Nephron progenitor cell (in vitro differentiated cells): Measurements from ENCODE around the gene KCNIP3.
A peak's percentile ranks its signal among the peaks of the same experiment; 100 is the strongest.

ENCODE experiments used
- DNase-seq: peaks from one replicate; pipeline ENCODE4 v3.0.0; 2021
- H3K27ac Mint-ChIP-seq: 2 replicates; pipeline ENCODE4 v1.8.0; 2021; ENCODE audit warnings: mild to moderate bottlenecking, moderate library complexity, mixed read lengths
- H3K27me3 Mint-ChIP-seq: 2 replicates; pipeline ENCODE4 v1.8.0; 2021; ENCODE audit warnings: mild to moderate bottlenecking, low read depth, mixed read lengths; ENCODE audit not compliant: poor library complexity
- H3K36me3 Mint-ChIP-seq: 2 replicates; pipeline ENCODE4 v1.8.0; 2021; ENCODE audit warnings: low read depth, mixed read lengths
- H3K4me1 Mint-ChIP-seq: 2 replicates; pipeline ENCODE4 v1.8.0; 2021; ENCODE audit warnings: mixed read lengths
- H3K4me3 Mint-ChIP-seq: 2 replicates; pipeline ENCODE4 v1.8.0; 2021; ENCODE audit warnings: mild to moderate bottlenecking, moderate library complexity, mixed read lengths
- H3K9me3 Mint-ChIP-seq: 2 replicates; pipeline ENCODE4 v1.8.0; 2021; ENCODE audit warnings: mild to moderate bottlenecking, moderate library complexity, mixed read lengths
- CTCF ChIP-seq: fragments of 200-600 bp; sonication (generic); IDR thresholded peaks from 2 replicates; pipeline ENCODE4 v1.5.0; 2021; ENCODE audit warnings: antibody characterized with exemption

KCNIP3 gene

DNA sequence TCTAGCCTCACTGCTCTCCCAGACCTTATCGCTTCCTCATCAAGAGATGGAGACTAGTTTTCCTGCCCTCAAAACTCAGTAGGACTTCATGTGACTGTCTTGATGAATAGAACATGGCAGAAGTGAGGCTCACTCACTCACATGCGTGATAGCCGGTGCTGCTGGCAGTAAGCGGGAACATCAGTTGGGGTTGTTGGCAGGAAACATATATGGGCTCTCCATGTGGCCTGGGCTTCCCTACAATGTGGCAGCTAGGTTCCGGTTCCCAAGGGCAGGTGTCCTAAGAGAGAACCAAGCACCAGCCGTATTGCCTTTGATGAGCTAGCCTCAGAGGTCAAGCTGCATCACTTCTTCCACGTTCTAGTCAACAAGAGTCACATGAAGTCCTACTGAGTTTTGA, 90.2 kb downstream of the KCNIP3 start:
- Mint-ChIP-seq H3K4me3 (no peak overlapping the region), H3K4me1 (no peaks in the 10 kb centered on the region), H3K36me3 (no peaks in the 10 kb centered on the region), H3K9me3 (peaks cover 4% of the 10 kb centered on the region), H3K27ac (no peak overlapping the region), H3K27me3 (peaks cover 14% of the 10 kb centered on the region)
- TF ChIP-seq CTCF = no peak
- no peak for DNase-seq

DNA sequence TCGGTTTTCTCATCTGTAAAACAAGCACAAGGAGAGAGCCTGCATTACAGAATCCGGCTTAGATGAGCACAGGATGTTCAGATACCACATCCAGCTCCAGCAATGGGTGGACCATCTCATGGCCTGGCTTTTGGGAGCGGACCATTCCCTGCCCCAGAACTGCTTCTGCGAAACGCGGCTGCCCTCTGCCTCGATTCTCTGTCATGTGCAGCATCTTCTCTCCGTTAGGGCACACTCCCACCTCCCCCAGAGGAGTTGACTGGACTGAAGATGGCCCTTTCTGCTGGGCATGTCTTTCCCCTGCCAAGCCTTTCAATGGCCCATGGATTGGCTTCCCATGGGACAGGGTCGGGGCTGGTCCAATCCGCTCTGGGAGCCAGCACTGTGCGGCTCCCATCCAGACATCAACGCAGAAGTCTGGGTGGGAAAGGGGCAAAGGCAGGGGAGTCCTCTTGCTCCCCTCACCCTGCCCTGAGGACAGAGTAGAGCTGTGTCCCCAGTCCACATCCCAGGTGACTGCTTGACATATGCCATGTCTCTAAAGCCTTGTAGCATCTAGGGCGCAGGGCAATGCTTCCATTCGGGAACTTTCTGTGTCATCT, 91.0 kb downstream of the KCNIP3 start:
- DNase-seq = no peak
- no peaks in the 10 kb centered on the region for H3K4me1 Mint-ChIP-seq
- H3K9me3 Mint-ChIP-seq = peaks cover 4% of the 10 kb centered on the region
- H3K27me3 Mint-ChIP-seq = peaks cover 14% of the 10 kb centered on the region
- no peak overlapping the region for H3K27ac Mint-ChIP-seq
- TF ChIP-seq CTCF = no peak
- H3K4me3 Mint-ChIP-seq = no peak overlapping the region
- H3K36me3 Mint-ChIP-seq = no peaks in the 10 kb centered on the region

GRCh38 chr2:95388856-95389244, 91.7 kb downstream of the KCNIP3 start:
- DNase-seq = no peak
- Mint-ChIP-seq H3K36me3 (no peaks in the 10 kb centered on the region), H3K27ac (no peak overlapping the region), H3K4me1 (no peaks in the 10 kb centered on the region), H3K9me3 (peaks cover 4% of the 10 kb centered on the region), H3K4me3 (no peak overlapping the region), H3K27me3 (peaks cover 14% of the 10 kb centered on the region)
- no peak for TF ChIP-seq CTCF

DNA sequence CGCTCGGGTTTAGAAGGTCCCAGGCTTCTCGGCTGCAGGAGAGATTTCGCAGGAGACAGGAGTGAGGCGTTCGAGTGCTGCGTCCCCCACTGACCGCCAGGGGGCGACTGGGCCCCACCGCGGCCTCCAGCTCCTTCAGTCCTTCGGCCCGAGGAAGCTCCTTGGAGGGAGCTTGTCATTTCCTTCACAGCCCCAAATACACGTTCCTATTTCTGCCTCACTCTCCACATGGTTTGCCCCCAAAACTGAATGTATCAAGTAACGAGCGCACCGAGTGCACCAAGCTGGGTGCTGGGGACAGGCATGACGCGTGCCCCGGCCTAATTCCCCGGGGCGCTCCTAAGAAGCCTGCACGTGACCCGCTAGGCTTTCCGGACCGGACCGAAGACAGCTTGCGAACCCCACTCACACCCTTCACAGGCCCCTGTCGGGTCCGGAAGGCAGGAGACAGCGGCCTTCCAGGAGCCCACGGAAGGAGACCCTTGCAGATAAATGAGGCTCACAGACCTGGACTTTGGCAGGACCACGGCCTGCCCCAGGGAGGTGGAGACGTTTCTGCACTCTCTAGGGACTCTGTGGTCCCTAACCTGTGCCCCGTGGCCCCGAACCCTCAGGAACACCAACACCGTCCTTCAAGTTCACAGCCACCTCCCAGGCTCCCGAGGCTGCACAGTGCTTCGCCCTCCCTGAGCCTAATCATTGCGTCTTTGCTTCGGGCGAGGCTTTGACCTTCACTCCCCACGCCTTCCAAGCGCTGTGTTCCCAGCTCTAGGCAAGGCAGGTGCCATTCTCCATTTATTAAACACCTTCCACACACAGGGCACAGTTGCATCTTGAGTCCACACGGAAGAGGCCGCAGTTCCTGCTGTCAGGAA, 92.3 kb downstream of the KCNIP3 start:
- H3K27ac Mint-ChIP-seq = no peak overlapping the region
- no peaks in the 10 kb centered on the region for H3K36me3 Mint-ChIP-seq
- peaks cover 10% of the 10 kb centered on the region for H3K9me3 Mint-ChIP-seq
- no peak overlapping the region for H3K4me3 Mint-ChIP-seq
- H3K27me3 Mint-ChIP-seq = peaks cover 20% of the 10 kb centered on the region
- H3K4me1 Mint-ChIP-seq = no peaks in the 10 kb centered on the region
- DNase-seq = peak; percentile 77
- peak; percentile 90 for TF ChIP-seq CTCF

- peaks cover 10% of the 10 kb centered on the region for H3K9me3 Mint-ChIP-seq
- H3K27me3 Mint-ChIP-seq = peaks cover 26% of the 10 kb centered on the region
- DNase-seq = no peak
- H3K4me1 Mint-ChIP-seq = no peaks in the 10 kb centered on the region
- no peak for TF ChIP-seq CTCF
- H3K36me3 Mint-ChIP-seq = no peaks in the 10 kb centered on the region
- no peak overlapping the region for H3K27ac Mint-ChIP-seq
- H3K4me3 Mint-ChIP-seq = no peak overlapping the region
Measured at GRCh38 chr2:95390272-95390880, 93.2 kb downstream of the KCNIP3 start.
